Measurements from ENCODE around the gene CTXND1.

GRCh38 chr15:80167936-80168335, 84.1 kb downstream of the CTXND1 start:
- TF ChIP-seq FOXJ3 (CRISPR knock-in tag; IDR thresholded peaks at IDR 0.05; ENCODE audit: borderline replicate concordance) (no peak), TCF7 (CRISPR knock-in tag; IDR thresholded peaks at IDR 0.05; ENCODE audit: low read depth) (no peak), MAX (CRISPR knock-in tag; IDR thresholded peaks at IDR 0.05) (no peak), CTCF (IDR thresholded peaks at IDR 0.05) (no peak), IRF2 (CRISPR knock-in tag; IDR thresholded peaks at IDR 0.05; ENCODE audit: borderline replicate concordance, low read depth) (no peak), KAT7 (CRISPR knock-in tag; IDR thresholded peaks at IDR 0.05; ENCODE audit: borderline replicate concordance) (no peak), ATF2 (CRISPR knock-in tag; IDR thresholded peaks at IDR 0.05; ENCODE audit: borderline replicate concordance, low read depth) (no peak), IRF1 (CRISPR knock-in tag; IDR thresholded peaks at IDR 0.05) (no peak), ZBTB43 (CRISPR knock-in tag; IDR thresholded peaks at IDR 0.05) (no peak), AFF4 (CRISPR knock-in tag; IDR thresholded peaks at IDR 0.05; ENCODE audit: borderline replicate concordance) (no peak), SP1 (CRISPR knock-in tag; conservative IDR thresholded peaks at IDR 0.05) (no peak), TEAD4 (CRISPR knock-in tag; IDR thresholded peaks at IDR 0.05) (no peak)

All from WTC11 (cell line).